ENCODE data around the gene GPR15LG. TPM values are rescaled to one million over a fixed set of nuclear protein-coding genes. Genes with fewer than 3 reads are reported as not detected.

GPR15LG gene
- total RNA-seq, 1 experiment from 2014 or later: not detected

- TF ChIP-seq SRF (IDR thresholded peaks at IDR 0.05; ENCODE audit: low read depth): no peak
These were observed 2.8 kb downstream of the GPR15LG start (continued) for GRCh38 chr10:84176351-84176750.

- no TSS peak for BruUV-seq (replicated peaks)
- DNase-seq (ENCODE audit: low read depth, low spot score) (no peak), ATAC-seq (no peak)
- ChIA-PET POLR2A (no interaction called here), CTCF (no interaction called here), RAD21 (ENCODE audit: low non-redundant PET in 1 of 2, low total read pairs in 2 of 2, uncharacterized antibody in 2 of 2, unreplicated experiment in 2 of 2) (no interaction called here)
- Histone ChIP-seq H3K9me3 (ENCODE audit: control insufficient read depth in 1 of 2, insufficient read depth in 1 of 2, low read depth in 1 of 2, low read length in 2 of 2) (no peaks in the 10 kb centered on the region), H4K20me1 (ENCODE audit: insufficient read depth) (no peaks in the 10 kb centered on the region), H3K4me2 (ENCODE audit: low read length) (no peak overlapping the region), H3K36me3 (ENCODE audit: control insufficient read depth in 1 of 2, insufficient read depth in 2 of 2, low read length in 2 of 2) (no peaks in the 10 kb centered on the region), H3K27me3 (ENCODE audit: insufficient read depth, low read length) (no peaks in the 10 kb centered on the region), H3K4me3 (replicated peaks in 1 of 2; ENCODE audit: low read depth in 1 of 2, low read length in 2 of 2) (no peak overlapping the region), H2AFZ (ENCODE audit: low read depth, low read length, poor library complexity, severe bottlenecking) (no peak overlapping the region), H3K27ac (ENCODE audit: low read depth, low read length) (no peak overlapping the region), H3K9ac (ENCODE audit: low read length) (no peak overlapping the region), H3K9me2 (ENCODE audit: insufficient read depth) (no peaks in the 10 kb centered on the region), H3K4me1 (ENCODE audit: control insufficient read depth in 1 of 2, insufficient read depth in 2 of 2, low read length in 2 of 2) (no peaks in the 10 kb centered on the region), H3K79me2 (ENCODE audit: insufficient read depth, low read length) (no peaks in the 10 kb centered on the region)
- TF ChIP-seq ELF1 (IDR thresholded peaks at IDR 0.05; ENCODE audit: borderline replicate concordance, low read depth): no peak
- no peak for TF ChIP-seq ATF3 (IDR thresholded peaks at IDR 0.05)
- no peak for TF ChIP-seq POLR2AphosphoS5 (IDR thresholded peaks at IDR 0.05; ENCODE audit: low read depth, low read length)
- TF ChIP-seq EZH2phosphoT487 (IDR thresholded peaks at IDR 0.05; ENCODE audit: borderline replicate concordance): no peak
- no peak for TF ChIP-seq CBX3 (IDR thresholded peaks at IDR 0.05; ENCODE audit: low read depth)
- TF ChIP-seq EZH2 (IDR thresholded peaks at IDR 0.05): no peak
- no peak for TF ChIP-seq SIN3A (IDR thresholded peaks at IDR 0.05; ENCODE audit: low read depth)
- TF ChIP-seq MAX (IDR thresholded peaks at IDR 0.05): no peak
- TF ChIP-seq RAD21 (IDR thresholded peaks at IDR 0.05; ENCODE audit: low read depth): no peak
- intact Hi-C loops (cut with micrococcal nuclease): no loop called here
These were observed 3.4 kb downstream of the GPR15LG start for GRCh38 chr10:84176836-84177474.
